NCI-H2107 treated with DMSO at 0.1 percent for 48 hours (cell line): ENCODE measurements around the gene AMPD1.

Source experiments
- DNase-seq: peaks from one replicate; lab custom pipeline; 2025; ENCODE audit not compliant: unreplicated experiment; lab: John Stamatoyannopoulos, UW

AMPD1 gene

DNA sequence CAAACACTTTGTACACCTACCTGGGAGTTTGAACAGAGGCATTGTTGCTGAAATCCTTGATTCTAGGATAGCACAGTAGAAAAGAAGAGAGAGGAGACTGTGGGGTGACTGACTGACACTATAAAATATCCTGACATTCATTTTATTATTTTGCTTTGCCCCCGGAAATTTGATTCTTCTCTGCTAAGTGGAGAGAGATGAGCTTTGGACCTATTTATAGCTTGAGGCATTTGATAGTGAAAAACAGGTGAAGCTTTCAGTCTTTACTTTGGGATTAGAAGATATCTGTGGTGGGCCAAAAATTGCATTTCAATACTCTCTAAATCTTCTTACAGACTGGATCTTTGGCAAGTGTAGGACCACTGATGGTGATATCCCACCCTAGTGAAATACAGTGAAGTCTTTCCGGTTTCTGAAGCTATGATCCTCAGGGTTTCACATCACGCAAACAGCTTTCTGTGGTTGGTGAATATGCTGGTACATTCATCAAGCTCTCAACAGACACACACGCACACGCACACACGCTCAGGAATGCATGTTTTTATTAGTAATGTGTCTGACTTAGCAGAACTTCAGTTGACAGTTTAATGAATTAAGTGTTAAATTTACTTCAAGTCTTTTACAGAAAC is at the start of gene AMPD1:
Gene AMPD1, minus strand, starts transcription at position 117 of the 629 bp plus-strand sequence. Its CDS starts 75 bp downstream, at position 42.
- no peak for DNase-seq

DNA sequence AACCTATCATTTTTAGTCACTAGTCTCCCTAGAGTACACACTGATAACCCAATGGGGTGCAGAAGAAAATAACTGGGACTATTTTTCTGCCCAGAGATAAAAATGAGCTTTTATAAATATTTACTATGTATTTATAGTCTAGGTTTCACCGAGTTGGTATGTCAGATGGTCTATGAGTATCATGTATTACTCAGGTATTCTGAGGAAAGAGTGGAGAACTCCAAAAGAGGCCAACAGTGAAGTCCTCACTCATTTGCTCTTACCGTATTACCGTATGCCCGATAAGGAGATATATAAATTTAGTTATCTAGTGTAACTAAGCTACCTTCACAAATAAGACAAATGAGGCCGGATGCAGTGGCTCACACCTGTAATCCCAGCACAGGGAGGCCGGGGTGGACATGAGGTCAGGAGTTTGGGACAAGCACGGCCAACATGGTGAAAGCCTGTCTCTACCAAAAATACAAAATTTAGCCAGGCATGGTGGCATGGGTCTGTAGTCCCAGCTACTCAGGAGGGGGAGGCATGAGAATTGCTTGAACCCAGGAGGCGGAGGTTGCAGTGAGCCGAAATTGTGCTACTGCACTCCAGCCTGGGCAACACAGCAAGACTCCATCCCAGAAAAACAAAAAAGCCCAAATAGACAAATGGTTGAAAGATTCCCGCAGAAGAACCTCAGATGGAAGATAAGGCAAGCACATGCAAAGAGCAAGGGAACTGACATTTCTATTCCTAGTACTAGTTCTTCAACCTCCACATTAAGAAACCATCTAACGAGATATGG is 46.8 kb upstream of the AMPD1 start:
- no peak for DNase-seq

DNA sequence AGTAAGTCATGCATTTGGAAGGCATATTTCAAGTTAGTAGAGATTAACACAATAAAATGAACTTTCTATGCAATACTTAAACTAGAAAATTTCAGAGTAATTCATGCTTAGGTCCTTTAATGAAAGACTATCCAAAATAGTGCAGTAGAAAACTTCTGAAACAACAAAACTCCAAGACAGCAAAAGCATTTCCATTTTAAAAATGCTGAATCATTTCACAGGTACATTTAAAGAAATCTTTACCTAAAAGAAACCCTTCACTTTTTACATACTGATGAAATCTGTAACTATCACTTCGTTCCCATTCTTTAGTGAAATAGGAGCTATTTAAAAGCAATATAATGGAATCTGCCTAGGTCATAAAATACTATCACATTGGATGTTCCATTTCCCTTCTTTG is 45.0 kb upstream of the AMPD1 start:
- DNase-seq = no peak

DNA sequence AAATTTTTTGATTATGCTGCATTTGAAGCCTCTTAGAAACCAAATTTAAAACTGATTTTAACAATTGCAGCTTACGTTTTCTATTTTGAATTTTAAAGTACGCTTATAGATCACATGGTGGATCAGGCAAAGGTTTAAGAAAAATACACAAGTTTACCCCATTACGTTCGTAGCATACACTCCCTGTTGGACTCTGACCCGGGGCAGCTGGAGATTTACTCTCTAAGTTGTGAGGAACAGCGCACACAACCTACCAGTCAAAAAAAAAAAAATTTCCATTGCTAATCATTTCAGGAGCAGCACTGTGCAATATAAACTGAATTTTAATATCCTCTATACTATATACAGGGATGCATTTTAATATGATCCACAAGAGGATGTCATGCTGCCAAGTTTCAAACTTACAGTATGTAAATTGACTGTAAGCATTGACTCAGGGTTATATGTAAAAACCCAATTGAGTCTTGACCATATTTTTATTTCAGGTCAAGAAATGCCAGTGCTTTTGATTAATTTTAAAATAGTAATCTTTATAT is 42.0 kb upstream of the AMPD1 start:
- no peak for DNase-seq

DNA sequence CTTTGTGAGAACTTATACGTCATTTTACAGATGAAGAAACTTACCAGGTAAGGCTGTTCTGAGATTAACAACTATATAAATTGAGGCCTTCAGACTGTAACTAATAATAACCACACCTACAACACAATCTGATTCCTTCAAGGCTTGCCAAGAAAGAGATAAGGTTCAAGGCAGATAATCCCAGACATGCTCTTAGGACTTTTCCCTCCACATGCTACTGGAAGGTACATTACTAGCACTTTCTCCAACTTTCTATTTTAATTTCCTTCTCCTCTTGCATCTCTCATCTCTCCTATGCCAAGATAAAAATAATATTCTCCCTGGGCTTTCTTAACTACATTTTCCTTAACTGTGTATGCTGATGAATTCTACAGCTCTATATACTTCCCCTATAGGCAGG is 40.1 kb upstream of the AMPD1 start:
- no peak for DNase-seq

DNA sequence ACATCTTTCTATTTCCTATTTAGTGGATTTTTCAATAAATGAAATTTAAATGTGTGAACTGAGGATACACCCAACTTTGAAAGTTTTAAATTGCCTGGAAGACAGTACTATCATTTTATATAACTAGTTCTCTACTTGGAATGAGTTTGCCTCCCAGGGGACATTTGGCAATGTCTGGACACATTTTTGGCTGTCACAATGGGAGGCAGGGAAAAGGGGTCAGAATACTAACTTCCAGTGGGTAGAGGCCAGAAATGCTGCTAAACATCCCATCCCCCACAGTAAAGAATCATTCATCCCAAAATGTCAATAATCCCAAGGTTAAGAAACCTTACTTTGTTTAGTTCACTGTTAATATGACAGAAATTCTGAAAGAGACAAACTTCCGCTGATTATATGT is 34.4 kb upstream of the AMPD1 start:
- DNase-seq = no peak

DNA sequence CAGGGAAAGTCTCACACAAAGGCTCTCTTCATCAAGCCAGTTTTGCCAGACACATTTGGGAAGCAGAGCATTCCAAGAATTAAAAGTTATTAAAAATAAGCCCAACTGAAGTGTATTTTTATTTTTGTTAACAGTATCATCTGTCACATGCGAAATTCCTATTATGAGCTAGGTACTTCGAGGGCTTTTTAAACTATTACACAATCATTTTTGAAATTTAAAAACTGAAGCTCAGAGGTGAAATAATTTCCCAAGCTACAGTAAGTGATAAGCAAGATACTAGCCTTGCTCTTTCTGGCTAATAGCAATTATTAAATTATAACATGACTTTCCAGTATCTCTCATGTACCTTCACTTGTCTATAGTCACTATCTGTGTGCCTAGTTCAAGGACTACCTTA is 33.2 kb upstream of the AMPD1 start:
- no peak for DNase-seq

DNA sequence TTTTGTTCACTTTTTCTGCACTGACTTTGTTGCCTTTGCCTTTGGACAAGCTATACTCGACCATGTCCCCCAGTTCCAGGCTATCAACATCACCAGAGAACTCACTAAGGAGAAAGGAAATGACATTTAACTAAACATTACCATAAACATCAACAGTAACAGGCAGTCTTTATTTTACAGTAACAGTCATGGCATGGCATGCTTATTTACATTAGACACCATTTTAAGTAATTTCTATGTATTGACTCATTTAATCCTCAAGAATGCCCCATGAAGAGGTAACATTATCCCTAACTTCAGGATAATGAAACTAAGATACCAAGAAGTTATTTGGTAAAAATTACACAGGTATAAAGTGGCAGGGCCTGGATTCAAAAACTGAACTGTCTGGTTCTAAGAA is 29.9 kb upstream of the AMPD1 start:
- no peak for DNase-seq

DNA sequence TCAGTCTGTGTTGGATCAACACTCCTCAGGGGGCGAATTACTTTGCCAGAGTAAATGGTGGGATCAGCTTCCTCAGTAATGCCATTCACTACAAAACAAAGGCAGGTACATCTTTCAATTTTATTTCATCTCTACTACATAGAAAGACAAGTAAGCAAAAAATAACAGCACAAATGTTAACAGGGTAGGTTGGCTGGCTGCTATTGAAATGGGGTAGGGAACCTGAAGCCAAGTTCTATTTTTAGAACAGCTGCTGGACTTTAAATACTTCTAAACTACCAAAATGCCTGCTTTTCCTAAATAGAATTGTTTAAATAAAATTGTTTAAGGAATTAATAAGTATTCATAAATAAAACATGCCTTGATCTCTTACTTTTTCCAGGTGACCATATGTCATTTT is 28.6 kb upstream of the AMPD1 start:
- no peak for DNase-seq

DNA sequence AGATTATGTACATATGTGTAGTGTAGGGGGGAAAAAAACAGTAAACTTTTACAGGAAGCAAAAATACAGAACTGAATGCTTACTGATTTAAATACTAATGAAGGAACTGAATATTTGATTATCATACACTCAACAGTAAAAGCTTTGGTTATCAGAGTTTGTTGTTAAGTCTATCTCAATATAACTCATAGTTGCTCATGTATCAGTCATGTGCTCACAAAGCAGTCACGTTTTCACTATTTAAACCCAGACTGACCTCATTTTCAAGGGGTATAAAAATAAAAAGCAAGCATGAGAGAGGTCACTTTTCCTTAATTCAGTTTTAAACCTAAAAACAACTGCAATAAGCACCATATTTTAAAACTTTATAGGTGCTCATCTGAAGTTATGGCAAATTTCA is 28.1 kb upstream of the AMPD1 start:
- no peak for DNase-seq

DNA sequence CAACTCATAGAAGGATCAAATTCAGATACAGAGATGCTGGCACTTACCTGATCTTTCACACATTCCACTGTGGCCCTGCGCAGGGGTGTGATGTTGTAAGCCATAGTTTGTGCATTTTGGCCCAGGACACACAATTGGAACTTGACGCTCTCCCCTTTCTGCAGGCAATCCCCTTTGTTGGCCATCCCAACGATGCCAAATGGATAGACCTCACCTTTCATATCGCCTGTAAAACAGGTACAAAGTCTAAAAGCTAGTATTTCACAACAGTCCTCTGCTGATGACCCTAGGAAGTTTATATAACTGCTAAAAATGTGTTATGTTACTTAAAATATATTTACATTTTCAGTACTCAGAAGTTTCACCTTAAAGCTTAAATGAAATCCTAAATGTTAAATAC is 25.1 kb upstream of the AMPD1 start:
- DNase-seq = no peak

DNA sequence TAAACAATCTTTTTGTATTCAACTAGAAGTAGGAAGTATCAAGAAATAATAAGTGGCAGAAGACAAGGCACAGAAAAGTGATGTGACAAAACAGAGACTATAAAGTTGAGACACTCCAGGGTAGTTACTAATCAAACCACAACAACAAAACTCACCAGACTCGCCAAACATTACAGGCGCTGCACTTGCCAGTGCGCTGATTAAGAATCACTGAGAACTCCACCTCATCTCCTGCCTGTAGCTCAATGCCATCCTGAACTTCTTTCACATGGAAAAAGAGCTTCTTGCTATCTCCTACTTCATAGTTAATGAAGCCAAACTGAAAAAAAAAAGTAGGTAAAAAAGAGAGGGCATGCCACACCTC is 24.1 kb upstream of the AMPD1 start:
- no peak for DNase-seq

DNA sequence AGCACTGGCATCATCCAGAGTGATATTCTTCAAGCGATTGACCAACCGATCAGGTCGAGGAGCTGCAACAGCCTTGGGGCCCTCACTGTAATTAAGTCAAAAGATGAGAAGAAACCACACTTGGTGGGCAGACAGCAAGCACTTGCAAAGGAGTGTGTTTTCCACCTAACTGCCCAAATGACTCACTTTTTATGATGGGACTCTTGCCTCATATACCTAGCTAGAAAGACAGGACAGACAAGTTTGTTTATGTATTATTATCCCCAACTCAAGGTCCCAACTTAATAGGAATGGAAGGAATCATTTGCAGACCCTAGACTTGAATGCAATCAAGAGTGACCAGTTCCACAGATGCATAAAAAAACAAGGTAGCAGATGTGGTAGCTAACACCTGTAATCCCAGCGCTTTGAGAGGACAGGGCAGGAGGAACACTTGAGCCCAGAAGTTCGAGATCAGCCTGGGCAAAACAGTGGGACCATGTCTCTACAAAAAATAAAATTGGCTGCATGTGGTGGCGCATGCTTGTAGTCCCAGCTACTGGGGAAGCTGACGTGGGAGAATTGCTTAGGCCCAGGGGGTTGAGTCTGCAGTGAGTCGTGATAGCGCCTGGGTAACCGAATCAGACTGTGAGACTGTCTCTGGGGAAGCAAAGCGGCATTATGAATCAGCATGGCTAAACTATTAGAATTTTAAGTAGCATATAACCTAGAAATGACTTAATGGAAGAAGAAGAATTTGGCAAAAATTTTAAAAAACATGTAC is 23.5 kb upstream of the AMPD1 start:
- no peak for DNase-seq

DNA sequence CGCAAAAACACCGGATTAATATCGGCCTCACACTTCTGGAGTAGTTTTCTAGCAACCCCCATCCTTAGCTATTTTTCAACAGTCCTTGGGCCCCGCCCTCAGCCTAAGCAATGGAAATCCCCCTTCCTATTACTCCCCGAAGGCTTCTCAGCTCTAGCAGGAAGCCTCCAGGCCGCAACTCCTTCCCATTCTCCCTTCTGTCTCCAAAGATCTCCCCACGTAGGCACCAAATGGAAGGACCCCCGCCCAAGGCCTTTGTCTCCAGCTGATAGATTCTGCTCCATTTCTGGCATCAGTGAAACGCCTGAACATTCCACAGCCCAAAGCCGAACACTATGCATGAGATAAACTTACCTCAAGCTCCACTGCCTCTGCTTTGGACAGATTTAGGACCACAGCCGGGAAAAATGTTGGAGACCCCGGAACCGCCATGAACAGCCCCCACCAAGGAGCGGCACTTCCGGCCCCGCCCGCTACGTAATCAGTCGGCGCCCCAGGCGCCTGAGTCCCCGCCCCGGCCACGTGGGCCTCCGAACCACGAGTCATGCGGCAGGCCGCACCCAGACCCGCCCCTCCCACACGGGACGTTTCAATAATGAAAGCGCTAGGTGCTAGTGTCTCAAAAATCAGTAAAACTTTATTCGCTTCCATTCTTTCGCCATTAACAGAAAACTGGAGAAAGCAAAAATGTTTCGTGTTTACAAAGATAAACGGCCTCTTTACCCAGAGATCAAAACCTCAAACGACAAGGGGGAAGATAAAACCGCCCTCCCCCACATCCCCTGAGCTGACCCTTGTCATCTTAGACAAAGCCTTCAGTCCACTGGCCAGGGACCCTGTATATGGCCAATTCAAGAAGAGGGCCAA is 21.2 kb upstream of the AMPD1 start, which contains the start of gene NRAS:
Gene NRAS, minus strand, starts transcription at position 468 of the 867 bp plus-strand sequence. CDS start 611 bp downstream, outside the sequence.
- DNase-seq = peak; percentile 69

DNA sequence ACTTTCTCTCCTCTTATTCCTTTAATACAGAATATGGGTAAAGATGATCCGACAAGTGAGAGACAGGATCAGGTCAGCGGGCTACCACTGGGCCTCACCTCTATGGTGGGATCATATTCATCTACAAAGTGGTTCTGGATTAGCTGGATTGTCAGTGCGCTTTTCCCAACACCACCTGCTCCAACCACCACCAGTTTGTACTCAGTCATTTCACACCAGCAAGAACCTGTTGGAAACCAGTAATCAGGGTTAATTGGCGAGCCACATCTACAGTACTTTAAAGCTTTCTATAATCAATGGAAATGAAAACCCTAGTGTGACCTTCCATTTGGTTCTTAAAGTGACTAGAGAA is 20.6 kb upstream of the AMPD1 start:
- no peak for DNase-seq

DNA sequence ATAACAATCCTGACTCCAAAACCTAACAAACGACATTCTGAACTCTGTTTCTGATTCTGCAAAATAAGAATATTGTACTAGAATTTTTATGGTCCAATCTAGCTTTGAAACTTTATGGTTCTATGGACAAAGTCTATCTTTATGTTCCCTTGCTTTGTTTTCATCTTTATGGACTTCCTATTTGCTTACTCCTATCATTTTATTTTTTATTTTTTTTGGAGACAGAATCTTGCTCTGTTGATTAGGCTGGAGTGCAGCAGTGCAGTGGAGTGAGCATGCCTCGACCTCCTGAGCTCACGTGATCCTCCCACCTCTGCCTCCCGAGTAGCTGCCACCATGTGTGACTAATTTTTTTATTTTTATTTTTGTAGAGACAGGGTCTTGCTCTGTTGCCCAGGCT is 17.6 kb upstream of the AMPD1 start:
- no peak for DNase-seq

DNA sequence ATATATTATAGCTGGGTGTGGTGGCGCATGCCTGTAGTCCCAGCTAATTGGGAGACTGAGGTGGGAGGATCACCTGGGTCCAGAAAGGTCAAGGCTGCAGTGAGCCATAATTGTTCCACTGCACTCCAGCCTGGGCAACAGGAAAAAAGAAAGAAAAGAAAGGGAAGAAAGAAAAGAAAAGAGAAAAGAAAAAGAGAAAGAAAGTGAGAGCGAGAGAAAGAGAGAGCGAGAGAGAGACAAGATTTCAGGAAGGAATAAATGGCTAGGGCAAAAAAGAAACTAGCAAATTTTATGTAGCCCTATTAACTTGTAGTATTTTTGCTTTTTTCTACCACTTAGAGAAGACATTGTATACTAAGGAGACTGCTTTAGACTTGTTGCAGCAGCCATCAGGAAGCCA is 15.0 kb upstream of the AMPD1 start:
- no peak for DNase-seq

DNA sequence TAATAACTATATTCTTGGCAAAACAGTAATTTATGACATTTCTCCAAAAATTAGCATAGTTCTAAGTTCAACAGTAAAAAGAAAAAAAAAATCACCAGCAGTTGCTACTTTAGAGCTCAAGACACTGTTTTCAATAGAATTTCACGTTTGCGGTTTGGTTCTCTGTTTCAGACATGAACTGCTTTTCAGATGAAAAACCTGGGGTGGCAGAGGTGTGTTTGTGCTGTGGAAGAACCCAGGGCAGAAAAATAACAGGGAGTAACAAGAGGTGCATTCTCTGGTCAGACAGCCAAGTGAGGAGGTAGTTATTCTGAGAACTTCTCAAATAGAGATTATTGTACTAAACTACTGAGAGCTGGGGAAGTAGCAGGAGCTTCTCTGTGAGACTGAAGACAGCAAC is 12.3 kb upstream of the AMPD1 start:
- no peak for DNase-seq

DNA sequence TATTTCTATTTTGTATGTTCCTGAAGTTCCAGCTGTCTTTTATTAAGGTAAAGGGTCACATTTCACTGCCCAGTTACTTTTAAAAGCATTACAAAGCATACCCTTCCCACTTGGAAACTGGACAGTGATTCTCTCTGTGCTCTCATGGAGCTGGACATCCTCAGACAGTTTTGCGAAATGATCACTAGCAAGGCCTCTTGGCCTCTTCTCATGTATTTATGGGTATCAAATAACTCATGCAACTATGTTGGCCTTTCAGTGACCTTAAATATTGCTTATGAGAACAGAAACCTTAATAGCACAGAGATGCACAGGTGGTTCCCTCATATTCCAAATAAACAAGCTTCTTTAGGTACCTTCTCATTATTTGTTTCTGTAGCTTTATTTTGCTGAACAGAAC is 7.9 kb upstream of the AMPD1 start:
- DNase-seq = no peak

DNA sequence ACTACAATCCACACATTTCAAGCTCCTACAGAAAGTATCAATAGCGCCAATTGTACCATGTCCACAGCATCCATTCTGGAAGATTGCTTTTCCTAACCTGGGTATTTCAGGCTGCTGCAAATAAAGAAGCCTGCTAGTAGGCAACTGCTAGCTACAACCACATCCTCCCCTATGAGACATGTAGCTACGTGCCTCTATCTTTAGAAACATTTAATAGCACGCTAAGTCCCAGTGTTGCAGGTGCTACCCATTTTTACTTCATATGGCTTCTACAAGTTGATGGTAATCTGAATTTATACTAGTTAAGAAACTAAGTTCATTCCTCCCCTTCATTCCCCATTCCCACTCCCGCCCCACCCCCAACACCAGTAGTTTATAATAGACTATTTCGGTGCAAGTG is 7.4 kb upstream of the AMPD1 start:
- DNase-seq = no peak

DNA sequence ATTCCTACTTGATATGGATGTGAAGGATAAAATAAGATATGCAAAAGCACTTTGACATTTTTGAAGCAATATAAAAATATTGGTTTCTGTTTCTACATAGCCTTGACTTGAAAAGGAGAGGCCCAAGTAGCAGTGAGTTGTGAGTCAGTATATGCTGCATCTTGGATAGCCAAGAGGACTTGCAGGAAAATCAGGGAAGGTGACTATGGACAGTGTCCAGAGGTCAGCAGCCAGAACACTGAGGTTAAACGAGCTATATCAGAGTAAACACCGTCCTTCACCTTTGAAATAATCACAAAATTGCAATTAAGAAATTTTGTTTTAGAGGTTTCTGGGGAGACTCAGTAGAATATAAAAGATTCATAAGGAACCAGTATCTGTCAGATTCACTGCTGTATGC is 6.6 kb upstream of the AMPD1 start:
- DNase-seq = no peak
